ENCODE measurements around the gene PRRC1.
"Not testable (repeated sequence)": the region's sequence is repeated elsewhere in the genome, so short reads cannot be mapped to it uniquely, and the experiment has no call there.

The PRRC1 gene

DNA sequence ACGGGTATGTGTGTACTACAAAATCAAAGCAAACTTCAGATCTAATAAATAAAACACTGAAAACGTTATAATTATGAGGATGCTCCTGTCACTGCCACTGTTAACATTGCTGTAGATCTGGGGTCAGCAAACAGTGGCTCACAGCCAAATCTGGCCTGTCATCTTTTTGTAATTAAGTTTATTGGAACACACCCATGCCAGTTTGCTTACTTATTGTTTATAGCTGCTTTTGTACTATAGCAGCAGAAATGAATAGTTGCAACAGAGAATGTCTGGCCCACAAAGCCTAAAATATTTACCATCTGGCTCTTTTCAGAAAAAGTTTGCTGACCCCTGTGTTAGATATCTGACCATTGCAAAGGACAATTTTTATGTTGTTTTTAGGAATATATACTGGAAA, 32.1 kb downstream of the PRRC1 start:
- no peak for DNase-seq

DNA sequence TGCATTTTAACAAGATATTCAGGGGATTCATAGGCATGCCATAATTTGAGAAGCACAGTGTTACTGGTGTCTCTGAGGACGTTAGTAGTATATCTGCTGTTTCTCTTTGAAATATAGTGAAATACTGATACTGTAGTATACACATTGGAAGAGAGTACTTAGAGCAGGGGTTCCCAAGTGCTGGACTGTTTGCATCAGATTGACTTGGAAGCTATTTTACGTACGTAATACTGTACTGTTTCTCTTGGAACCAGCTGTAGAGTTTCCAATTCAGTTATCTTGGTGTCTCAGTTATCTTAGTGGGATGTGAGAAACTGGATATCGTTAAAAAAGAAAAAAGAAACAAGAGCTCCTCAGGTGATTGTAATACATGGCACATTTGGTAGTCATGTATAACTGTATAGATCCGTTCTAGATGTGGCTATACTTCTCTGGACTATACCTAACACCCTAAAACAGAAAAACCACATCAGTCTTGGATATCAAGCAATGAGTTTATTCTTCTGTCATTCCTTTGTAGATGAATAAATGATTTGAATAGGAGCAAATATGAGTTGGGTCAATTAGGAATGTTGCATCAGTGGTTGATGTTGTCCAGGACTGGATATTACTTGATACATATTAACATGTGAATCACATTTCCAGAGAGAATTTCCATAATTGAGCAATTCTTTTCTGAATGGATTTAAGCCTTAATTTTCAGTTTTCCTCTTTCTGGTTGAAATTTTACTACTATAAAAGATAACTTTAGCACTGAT, 33.4 kb downstream of the PRRC1 start:
- no peak for DNase-seq

DNA sequence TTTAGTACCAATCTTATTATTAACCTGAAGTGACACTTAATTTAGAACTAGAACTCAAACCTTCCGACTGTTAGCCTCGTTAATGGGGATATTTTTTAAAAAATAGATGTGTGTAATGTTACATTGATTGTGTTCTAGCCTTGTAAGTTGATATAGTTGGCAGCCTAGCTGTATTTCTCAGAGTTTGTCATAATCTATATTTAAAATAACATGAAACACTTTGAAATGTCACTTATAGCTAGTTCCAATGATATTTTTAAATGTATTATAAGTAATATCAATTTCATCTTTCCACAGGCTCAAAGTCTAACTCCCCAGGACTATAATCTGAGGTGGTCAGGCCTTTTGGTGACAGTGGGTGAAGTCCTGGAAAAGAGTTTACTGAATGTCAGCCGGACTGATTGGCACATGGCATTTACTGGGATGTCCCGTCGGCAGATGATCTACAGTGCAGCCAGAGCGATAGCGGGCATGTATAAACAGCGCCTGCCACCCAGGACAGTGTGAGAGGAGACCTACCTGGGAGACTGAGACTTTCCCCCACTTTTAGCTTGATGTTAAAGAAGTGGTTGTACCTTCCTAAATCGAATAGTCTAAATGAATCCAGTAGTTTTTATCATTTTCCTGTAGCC, 34.1 kb downstream of the PRRC1 start:
- no peak for DNase-seq

DNA sequence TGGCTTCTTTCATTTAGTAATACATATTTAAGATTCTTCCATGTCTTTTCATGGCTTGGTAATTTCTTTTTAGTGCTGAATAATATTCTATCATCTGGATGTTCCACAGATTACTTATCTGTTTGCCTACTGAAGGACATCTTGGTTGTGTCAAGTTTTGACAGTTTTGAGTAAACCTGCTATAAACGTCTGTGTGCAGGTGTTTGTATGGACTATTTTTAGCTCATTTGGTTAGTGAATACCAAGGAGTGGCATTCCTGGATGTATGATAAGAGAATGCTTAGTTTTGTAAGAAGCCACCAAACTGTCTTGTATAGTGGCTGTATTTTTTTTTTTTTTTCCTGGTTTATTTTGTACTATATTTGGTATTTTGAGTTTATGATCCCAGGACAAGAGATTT, 38.4 kb downstream of the PRRC1 start:
- no peak for DNase-seq

DNA sequence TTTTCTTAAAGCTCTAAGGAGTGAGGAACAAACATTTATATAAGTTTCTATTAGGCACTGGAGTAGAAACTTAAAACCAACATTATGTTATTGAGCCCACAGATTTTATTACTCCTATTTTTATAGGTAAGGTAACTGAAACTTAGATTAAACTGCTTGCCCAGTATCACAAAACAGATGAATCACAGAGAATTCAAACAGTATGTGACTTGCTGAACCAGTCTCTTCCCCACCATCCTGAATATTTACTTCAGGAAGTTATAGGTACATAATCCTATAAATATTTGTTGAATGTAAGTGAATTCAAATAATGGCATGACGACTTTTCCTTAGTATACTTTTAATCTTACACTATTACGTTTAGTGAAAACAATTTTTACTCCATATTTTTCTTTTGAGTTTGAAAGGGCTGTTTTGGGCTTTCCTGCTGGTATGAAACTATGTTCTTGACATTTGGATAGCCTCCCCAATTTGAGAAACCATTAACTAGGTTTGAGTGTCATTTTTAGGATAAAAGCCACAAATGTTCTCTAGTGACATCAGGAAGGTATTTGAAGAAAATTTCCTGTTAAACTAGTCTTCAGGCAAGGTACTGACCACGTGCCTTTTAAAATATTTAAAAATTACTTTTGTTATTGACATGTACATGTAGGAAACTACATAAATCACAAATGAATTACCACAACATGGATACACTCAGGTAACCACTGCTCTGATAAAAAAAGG, 39.3 kb downstream of the PRRC1 start:
- no peak for DNase-seq

DNA sequence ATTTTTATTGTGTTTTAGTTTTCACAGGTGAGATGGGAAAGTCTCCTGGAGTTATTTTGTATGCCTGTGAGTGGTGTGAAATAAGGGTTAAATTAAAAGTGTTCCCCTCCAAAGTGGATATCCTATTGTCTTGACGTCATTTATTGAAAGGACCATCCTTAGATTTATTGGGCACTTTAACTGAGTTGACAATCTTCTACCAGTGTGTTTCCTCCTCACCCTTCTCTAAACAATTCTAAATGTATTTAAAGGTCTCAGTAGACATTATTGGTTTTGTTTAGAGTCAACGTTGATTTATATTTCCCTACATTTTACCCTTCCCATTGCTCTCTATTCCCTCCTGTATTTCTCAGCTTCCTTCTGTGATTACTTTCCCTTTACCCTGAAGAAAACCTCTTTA, 40.8 kb downstream of the PRRC1 start:
- DNase-seq: no peak

DNA sequence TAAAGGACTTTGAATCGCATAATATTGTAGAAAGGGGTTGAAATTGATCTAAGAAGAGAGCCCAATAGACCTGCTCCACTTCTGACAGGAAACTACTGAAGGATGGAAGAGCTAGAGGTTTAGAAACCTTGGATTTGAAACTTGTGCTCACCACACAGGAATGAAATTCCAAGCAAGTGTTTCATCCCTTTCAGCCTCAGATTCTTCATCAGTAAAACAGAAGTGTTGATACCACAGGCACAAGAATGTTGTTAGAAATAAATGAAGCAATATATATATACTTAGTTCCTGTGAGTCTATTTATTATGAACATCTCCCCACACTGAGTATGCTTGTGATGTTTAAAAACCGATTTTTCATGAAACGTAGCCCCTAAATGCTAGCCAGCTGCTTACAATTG, 43.8 kb downstream of the PRRC1 start:
- no peak for DNase-seq

DNA sequence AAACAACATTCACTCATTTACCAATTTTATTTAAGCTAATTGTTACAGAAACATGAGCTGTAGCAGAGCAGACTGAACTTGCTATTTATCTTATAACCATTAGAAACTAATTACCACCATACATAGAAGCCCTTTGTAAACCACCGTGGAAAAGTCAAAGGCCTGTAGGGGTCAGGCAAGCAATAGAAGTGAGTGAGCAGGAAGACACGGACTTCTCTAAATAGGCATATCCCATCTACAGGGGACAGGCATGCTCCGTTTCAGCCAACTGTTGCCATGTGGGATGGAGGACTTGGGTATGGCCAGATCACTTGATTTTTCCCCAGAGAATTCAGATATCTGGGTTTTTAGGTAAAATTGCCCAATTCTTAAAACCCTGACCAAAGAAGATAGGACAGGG, 44.8 kb downstream of the PRRC1 start:
- no peak for DNase-seq

DNA sequence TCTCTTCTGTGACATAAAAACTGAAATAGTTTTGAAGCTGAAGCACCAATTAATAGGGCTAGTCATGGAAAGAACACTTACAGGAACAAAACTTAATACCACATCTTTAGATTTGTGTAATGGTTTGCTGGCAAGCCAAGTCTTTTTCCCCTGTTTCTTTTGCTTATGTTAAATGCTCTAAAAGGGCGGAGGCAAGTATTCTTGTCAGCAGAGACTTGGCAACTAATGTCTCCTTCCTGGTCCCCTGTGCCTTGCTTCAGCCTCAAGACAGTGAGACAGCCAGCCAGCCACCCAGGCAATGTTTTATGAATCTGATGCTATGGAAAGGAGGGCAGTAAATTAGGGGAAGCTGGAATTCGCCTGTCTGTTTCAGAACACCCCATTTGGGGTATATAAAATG, 45.7 kb downstream of the PRRC1 start:
- no peak for DNase-seq

DNA sequence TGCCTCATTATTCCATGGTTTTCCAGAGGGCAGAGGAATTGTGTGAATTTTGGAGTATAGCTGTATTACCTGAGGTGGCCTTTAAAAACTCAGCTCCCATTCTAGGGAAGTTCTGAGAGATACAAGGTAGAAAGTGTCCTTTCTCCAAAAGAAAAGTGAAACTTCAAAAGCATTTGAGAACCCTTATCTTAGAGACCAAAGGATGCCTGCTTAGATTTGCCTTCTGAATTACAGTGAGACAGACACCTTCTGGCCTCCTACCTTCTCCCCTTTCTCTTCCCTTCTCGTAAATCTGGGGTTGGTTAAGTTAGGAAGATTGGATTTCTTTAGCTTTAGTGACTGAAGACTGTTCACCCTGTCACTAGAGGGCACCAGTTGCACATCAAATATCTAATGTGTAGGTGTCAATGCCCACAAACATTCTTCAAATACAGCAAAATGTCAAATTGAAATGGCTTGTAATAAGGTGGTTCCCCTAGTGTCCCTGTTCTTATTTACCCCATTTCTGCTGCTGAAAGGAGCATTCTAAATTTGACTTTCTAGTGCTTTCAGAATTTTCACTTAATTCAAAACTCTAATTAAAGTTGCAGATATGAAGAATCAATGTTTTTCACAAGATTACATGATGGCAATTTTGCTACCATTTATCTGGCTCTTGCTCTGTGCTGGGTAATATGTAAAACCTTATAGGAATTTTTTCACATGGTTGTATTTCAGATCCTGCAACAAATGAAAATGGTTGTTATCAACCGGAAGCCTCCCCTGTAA, 46.7 kb downstream of the PRRC1 start:
- no peak for DNase-seq

DNA sequence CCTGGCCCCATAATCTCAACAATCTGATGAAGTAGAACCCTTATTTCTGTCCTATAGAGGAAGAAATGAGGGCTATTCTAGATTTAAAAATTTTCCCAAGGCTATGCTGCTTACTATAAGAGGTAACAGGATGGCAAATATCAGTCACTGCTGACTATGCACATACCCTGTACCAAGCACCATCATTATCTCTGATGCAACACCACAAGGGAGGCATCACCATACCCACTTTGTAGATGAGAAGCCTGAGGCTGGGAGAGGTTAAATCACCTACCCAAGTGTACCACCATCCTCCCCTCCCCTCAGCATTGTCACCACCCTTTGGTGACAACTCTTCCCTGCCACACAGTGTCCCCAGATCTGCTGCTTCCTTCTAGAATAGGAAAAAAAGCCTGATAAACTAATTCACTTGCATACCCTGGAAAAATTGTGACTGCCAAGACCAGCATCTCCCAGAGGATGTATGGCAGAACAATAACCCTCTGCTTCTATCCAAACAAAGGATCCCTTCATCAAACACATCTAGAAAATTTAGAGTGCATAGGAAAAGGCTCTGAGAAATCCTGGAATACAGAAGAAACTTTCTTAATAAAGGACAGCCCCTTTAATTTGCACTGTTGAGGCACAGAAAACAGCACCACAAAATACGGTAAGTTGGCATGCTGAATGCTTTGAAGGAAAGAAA, 48.3 kb downstream of the PRRC1 start:
- DNase-seq: no peak

DNA sequence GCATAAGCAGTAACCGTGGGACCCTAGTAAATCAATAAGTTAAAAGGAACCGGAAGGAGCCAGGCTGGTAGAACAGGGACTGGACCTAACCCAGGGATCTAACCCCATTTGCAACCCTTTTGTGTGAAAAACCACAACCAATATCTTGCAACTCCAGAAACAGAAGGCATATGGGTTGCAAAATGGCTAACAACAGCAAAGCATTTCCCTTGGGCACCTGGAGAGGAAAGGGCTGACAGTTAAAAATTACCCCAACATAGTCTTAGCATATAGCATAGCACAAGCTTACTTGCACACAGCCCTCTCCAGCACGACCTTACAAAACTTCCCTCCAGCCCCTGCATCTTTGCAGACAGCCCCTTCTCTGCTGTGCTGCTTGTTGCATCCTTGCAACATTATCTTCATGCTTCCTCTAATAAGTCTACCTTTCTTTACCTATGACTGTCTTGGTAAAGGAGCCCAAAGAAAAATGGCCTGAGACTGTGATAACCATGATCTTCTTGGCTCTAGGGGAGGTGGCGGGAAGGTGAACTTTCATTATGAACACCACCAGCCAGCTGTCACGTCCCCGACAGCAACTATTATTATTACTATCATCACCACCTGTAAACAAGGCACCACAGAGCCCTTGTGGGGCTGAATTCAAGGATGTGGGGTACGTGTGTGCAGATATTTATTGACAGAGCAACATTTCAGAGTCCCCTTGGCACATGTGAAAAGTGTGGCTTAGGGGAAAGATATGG, 49.8 kb downstream of the PRRC1 start:
- DNase-seq: no peak

DNA sequence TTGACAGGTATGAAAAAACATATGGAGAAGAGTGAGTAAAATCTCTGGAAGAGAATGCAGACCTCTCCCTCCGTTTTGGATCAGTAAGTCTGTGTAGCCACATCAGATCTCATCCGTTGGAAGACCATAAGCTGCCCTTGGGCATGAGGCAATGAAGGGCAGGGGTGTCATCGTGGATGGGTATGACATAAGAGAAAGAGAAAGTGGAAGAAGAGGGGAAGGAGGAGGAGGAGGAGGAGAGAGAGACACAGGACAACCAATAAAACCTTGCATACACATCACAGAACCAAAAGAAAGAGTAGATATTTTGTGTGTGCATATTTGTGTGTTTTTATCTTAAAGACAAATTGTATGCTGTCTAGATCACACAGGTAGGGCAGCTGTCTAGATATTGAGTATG, 50.7 kb downstream of the PRRC1 start:
- DNase-seq: no peak

DNA sequence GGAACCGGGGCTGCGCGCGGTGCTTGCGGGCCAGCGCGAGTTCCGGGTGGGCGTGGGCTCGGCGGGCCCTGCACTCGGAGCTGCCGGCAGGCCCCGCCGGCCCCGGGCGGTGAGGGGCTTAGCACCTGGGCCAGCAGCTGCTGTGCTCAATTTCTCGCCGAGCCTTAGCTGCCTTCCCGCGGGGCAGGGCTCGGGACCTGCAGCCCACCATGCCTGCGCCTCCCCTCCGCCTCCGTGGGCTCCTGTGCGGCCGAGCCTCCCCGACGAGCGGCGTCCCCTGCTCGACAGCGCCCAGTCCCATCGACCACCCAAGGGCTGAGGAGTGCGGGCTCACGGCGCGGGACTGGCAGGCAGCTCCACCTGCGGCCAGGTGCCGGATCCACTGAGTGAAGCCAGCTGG, 52.0 kb downstream of the PRRC1 start:
- not testable (repeated sequence) for DNase-seq

DNA sequence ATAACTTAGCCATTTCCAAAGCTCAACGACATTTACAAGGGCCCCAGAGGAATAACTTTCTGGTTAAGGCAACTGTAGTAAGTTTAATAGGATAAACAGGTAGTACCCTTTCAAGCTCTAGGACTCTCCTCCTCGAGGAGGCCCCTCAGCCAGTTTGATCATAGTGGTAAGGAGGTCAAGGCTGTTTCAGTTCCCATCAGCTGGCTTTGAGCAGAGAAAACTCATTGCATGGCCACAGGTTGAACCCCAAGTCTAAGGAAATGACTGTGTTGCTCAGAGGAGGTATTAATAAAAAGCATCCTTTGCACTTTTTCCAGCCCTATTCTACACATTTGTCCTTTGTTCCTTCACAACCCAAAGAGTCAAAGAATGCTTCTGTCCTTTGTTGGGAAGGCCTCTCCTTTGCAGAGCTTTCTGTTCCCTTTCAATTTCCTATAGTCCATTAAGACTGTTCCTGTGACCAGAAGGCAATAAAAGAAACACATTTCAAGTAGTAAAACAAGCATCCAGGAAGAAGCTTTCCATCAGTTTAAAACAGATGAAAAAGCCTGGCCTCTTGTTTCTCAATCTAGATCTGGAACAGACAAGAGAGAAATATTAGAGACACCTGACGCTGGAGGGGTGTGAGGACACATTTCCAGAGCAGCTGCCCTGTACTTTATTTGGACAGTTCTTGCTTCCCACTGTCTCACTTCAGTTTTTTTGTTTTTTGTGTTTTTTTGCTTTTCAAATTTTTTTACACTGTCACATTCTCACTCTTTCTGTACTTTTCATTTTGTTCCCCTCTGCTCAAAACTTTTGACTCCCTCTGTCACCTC, 54.1 kb downstream of the PRRC1 start:
- no peak for DNase-seq

DNA sequence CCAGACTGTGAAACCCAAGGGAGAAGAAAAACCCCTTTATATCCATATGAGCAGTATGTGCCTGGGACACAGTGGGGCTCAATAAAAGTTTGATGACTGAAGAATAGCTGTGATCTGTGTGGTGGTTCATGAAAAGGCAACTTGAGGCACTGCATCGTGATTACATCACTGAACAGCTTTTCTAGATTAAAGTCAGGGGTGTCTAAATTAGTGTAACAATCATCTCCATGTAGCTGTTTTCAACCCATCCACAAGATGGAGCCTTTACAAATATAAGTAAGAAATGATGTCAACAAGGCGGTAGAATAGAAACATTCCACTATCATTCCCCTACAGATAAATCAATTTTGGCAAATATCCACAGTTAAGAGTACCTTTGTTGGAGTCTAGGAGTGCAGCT, 55.5 kb downstream of the PRRC1 start:
- no peak for DNase-seq

DNA sequence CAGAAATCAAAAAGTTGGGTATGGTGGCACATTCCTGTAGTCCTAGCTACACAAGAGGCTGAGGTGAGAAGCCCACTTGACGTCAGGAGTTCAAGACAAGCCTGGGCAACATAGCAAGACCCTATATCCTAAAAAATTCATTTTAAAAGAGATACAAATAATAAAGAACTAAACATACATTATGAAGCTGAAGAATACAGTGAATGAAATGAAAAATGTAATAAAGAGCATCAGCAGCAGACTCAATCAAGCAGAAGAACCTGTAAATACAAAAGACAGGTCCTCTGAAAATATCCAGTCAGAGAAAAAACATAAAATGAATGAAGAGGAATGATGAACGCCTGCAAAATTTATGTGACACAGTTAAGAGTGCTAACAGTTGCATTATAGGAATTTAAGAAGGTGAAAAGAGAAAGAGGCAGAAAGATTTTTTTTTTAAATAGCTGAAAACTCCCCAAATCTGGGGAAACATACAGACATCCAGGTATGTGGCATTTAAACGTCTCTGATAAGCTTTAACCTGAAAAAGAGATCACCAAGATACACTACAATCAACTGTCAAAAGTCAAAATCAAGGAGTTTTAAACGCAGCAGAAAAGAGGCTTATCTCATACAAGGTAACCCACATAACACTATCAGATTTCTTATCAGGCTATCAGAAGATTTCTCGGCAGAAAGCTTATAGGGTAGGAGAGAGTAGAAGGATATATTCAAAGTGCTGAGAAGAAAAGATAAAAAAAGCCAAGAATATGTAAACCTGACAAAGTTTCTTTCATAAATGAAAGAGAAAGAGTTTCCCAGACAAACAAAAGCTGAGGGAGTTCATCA, 57.6 kb downstream of the PRRC1 start:
- DNase-seq: no peak

DNA sequence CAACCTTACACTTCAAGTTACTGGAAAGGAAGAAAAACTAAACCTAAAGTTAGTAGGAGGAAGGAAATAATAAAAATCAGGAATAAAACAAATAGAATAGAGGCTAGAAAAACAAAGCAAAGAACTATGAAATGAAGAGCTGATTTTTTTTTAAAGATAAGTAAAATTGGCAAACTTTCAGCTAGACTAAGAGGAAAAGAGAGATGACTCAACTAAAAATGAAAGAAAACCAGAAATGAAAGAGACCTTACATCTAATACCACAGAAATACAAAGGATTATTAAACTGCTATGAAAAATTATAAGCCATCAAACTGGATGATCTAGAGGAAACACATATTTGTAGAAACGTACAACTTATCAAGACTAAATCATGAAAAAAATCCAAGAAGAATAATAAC, 60.0 kb downstream of the PRRC1 start:
- DNase-seq: no peak

DNA sequence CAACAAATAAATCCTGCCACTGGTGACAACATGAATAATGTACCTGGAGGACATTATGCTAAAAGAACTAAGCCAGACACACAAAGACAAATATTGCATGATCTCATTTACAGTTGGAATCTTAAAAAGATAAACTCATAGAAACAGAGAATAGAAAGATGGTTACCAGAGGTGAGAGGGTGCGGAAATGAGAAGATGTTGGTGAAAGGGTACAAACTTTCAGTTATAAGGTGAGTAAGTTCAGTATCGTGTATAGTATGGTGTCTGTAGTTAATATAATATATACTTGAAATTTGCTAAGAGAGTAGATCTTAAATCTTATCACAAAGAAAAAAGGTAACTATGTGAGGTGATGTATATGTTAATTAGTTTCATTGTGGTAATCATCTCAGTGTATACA, 63.3 kb downstream of the PRRC1 start:
- DNase-seq: no peak

DNA sequence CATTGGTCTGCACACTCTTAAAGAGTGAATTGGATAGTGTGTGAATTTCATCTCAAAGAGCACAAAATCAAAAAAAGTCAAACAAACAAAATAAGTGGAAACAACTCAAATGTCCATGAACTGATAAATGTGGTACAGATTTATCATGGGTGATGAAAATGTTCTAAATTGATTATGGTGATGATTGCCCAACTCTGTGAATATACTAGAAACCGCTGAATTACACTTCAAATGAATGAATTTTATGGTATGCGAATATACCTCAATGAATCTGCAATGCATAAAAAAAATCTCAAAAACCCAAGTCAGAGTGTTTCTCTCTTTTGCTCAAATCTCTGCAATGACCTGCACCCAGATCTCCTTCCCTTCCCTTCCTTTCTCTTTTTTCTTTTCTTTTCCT, 64.0 kb downstream of the PRRC1 start:
- no peak for DNase-seq
